ENCODE results near the gene SFXN1. TPM values are rescaled to one million over a fixed set of nuclear protein-coding genes. Genes with fewer than 3 reads are reported as not detected.

SFXN1 gene
- total RNA-seq, 1 donor from 2014 or later = 84.3 TPM

DNA sequence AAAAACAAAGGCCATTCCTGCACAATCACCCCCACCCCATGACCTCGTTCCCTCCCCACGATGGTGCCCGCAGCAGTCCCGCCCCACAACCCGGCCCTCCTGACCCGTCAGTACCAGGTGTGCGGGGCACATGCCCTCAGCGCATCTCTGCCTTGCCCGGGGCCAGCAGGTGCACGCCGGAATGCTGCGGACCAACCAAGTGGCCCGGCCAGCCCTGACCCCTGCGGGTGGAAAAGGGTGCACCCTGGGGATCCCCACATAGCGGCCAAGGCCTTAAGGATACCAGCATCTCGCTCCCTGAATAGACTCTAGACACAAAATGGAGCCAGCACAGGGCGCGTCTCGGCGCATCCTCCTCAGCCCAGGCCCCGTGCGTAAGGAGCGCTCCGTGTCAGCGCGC lies 6.0 kb downstream of the SFXN1 start:
- Mint-ChIP-seq H3K36me3 (peaks cover 71% of the 10 kb centered on the region), H3K4me3 (no peak overlapping the region), H3K4me1 (ENCODE audit: unreplicated experiment) (peaks cover 43% of the 10 kb centered on the region), H3K9me3 (peaks cover 10% of the 10 kb centered on the region), H3K27ac (no peak overlapping the region), H3K27me3 (no peaks in the 10 kb centered on the region)
- TF ChIP-seq, protein P1, sequence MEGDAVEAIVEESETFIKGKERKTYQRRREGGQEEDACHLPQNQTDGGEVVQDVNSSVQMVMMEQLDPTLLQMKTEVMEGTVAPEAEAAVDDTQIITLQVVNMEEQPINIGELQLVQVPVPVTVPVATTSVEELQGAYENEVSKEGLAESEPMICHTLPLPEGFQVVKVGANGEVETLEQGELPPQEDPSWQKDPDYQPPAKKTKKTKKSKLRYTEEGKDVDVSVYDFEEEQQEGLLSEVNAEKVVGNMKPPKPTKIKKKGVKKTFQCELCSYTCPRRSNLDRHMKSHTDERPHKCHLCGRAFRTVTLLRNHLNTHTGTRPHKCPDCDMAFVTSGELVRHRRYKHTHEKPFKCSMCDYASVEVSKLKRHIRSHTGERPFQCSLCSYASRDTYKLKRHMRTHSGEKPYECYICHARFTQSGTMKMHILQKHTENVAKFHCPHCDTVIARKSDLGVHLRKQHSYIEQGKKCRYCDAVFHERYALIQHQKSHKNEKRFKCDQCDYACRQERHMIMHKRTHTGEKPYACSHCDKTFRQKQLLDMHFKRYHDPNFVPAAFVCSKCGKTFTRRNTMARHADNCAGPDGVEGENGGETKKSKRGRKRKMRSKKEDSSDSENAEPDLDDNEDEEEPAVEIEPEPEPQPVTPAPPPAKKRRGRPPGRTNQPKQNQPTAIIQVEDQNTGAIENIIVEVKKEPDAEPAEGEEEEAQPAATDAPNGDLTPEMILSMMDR (conservative IDR thresholded peaks at IDR 0.05) = no peak
- no peak for DNase-seq (ENCODE audit: extremely low spot score, unreplicated experiment)

DNA sequence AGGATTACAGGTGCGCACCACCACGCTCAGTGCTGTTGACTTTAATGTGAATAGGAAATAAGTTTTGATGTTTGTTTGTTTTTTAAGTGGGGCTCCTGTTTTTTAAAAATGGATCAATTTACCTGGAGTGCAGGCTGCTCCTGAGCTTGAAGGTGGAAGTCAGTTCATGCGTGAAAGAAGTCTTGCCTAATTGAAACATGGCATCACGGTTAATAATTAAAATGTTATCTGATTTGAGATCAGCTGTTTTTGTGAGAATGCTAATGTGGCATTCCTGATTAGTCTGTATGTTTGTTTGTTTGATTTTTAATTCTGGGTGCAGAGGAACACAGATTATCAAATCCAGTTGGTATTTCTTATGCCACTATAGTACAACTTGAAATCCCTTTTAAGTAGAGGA lies 6.5 kb downstream of the SFXN1 start:
- Mint-ChIP-seq H3K27ac (no peak overlapping the region), H3K9me3 (peaks cover 10% of the 10 kb centered on the region), H3K36me3 (peaks cover 76% of the 10 kb centered on the region), H3K4me1 (ENCODE audit: unreplicated experiment) (peaks cover 38% of the 10 kb centered on the region), H3K4me3 (no peak overlapping the region), H3K27me3 (no peaks in the 10 kb centered on the region)
- no peak for DNase-seq (ENCODE audit: extremely low spot score, unreplicated experiment)
- TF ChIP-seq, protein P1 (conservative IDR thresholded peaks at IDR 0.05) = no peak

DNA sequence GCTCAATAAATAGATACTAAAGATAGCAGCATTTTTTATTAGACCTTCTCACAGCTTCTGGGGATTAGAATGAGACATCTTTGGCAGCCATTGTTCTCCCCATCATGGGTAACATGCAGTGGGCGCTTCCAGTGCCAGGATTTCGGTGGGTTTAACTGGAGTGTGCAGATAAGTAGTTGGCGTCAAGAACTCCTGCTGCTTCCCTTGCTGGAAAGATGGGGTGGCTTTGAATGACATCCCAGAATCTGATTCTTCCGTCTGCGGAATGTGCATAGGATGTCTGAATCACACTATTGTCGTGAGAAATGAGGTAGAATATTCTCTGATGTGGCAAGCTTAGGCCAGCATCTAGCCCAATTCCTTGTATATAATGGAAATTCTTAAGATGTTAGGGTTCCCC lies 7.3 kb downstream of the SFXN1 start:
- TF ChIP-seq, protein P1 (conservative IDR thresholded peaks at IDR 0.05) = no peak
- no peaks in the 10 kb centered on the region for H3K27me3 Mint-ChIP-seq
- H3K27ac Mint-ChIP-seq = no peak overlapping the region
- H3K36me3 Mint-ChIP-seq = peaks cover 78% of the 10 kb centered on the region
- H3K4me3 Mint-ChIP-seq = no peak overlapping the region
- DNase-seq (ENCODE audit: extremely low spot score, unreplicated experiment) = no peak
- H3K4me1 Mint-ChIP-seq (ENCODE audit: unreplicated experiment) = peaks cover 33% of the 10 kb centered on the region
- peaks cover 10% of the 10 kb centered on the region for H3K9me3 Mint-ChIP-seq

DNA sequence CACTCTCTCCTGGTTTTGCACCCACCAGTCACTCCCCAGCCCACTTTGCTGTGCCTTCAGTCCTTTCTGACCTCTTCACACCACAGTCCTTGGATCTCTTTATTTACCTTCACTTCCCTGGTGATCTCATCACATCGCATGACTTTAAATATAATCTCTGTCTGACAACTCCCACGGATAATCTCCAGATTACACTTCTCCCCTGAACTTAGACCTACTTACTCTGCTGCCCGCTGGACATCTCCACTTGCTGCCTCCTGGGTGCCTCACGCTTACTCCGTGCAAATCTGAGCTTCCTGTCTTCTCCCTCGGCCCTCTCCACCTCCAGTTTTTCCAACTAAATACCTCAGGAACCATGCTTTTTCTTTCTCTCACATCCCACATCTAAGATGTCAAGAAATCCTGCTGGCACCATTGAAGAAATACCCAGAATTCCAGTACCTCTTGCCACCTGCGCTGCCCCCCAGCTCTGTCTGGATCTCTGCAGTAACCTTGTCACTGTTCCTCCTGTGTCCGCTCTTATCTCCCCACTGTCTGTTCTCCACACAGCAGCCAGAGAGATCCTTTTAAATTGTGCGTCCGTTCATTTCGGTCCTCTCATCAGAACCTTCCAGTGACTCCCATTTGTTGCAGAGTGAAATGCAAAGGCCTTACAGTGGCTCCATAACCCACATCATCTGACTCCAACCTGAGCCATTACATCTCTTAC lies 9.3 kb downstream of the SFXN1 start:
- TF ChIP-seq, protein P1 (conservative IDR thresholded peaks at IDR 0.05) = no peak
- no peak overlapping the region for H3K4me3 Mint-ChIP-seq

DNA sequence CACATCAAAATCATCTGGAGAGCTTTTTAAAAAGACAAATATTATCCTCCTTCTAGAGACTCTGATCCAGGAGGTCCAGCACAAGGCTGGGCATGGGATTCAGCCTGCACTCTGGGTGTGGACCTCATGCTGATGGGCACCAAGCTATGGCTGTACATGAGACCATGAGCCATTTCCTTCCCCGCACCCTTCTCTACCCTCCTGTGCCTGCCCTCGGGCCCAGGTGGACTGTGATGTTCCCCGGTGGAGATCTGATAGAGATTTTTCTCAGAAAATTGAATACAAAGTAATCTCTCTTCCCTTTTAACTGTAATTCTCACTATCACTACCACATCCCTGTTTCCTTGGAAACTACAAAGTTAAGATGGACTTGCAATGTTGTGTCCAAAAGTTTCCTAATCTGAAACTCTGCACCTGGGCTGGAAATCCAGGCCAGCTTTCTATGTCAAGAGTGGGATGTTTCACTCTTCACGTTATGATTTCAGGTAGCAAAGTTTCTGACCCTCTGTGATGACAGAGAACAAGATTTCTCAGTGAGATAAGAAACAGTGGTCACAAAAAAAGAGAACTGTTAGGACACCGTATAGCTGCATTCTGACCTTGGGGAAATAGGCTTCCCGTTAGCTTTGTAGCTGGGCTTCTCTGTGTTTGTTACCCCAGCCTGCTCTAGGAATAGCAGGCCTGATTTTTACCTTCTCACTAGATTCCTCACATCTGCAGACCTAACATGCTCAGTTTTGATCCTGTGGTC lies 11.5 kb downstream of the SFXN1 start:
- Mint-ChIP-seq H3K4me1 (ENCODE audit: unreplicated experiment) (peaks cover 13% of the 10 kb centered on the region), H3K36me3 (peaks cover 75% of the 10 kb centered on the region), H3K27me3 (no peaks in the 10 kb centered on the region), H3K4me3 (no peak overlapping the region), H3K9me3 (peaks cover 7% of the 10 kb centered on the region), H3K27ac (no peak overlapping the region)
- no peak for DNase-seq (ENCODE audit: extremely low spot score, unreplicated experiment)
- TF ChIP-seq, protein P1 (conservative IDR thresholded peaks at IDR 0.05) = no peak

More for the DNA sequence above, 9.3 kb downstream of the SFXN1 start:
- peaks cover 77% of the 10 kb centered on the region for H3K36me3 Mint-ChIP-seq
- peaks cover 20% of the 10 kb centered on the region for H3K4me1 Mint-ChIP-seq (ENCODE audit: unreplicated experiment)
- no peak for DNase-seq (ENCODE audit: extremely low spot score, unreplicated experiment)
- peaks cover 7% of the 10 kb centered on the region for H3K9me3 Mint-ChIP-seq
- H3K27ac Mint-ChIP-seq = no peak overlapping the region
- H3K27me3 Mint-ChIP-seq = no peaks in the 10 kb centered on the region

Data from type B pancreatic cell (in vitro differentiated cells).